Right lobe of liver (tissue), 4 donors: ENCODE data around the gene MSMO1.
"Not testable (repeated sequence)": the region's sequence is repeated elsewhere in the genome, so short reads cannot be mapped to it uniquely, and the experiment has no call there.

Source experiments
- CTCF ChIP-seq, 4 donors: fragments of 200-600 bp in 3 of 4; fragments of 450-650 bp in 1 of 4; IDR thresholded peaks; one replicate each; pipeline versions ENCODE4 v1.5.1 to v1.8.0; 2016 to 2022; ENCODE audit warnings: antibody characterized with exemption in 4 of 4, mild to moderate bottlenecking in 2 of 4
- POLR2A ChIP-seq: fragments of 450-650 bp; IDR thresholded peaks from one replicate; pipeline ENCODE4 v1.6.1; 2017; ENCODE audit warnings: antibody characterized with exemption, mild to moderate bottlenecking
- donor health status: DM: no; HTN: no; CAD: no.
- donor health status: DM: no; HTN: no; CAD: no.
- donor health status: DM: no; HTN: yes; CAD: no.

GRCh38 chr4:165284697-165285096, 42.8 kb upstream of the MSMO1 start:
- not testable (repeated sequence) for TF ChIP-seq POLR2A; CTCF (IDR thresholded peaks at IDR 0.05)
